GM13977 (cell line): Measurements from ENCODE around the gene SAMD5.

Experiments used
- DNase-seq: peaks from one replicate; pipeline ENCODE4 v3.0.0; 2012; ENCODE audit warnings: low spot score
- CTCF ChIP-seq: IDR thresholded peaks from 2 replicates; pipeline ENCODE4 v1.5.1; 2012; ENCODE audit warnings: mild to moderate bottlenecking, control low read depth; ENCODE audit not compliant: insufficient read depth; ENCODE audit errors: extremely low read depth, missing control alignments
- in situ Hi-C: fragments of 300-500 bp; cut with MboI; formaldehyde crosslinking; loops from one replicate; pipeline ENCODE4 v1.12.0; 2022; ENCODE audit warnings: low sequenced_read_pairs, low pct_unique_long_range_greater_than_20kb, mixed read lengths, inconsistent platforms; ENCODE audit not compliant: unreplicated experiment

SAMD5 gene

GRCh38 chr6:147522597-147522996 lies 14.1 kb downstream of the SAMD5 start:
- no peak for DNase-seq
- no peak for TF ChIP-seq CTCF
- in situ Hi-C loops, result no loop called here

GRCh38 chr6:147525519-147526209 lies 17.2 kb downstream of the SAMD5 start:
- in situ Hi-C loops, result no loop called here
- DNase-seq, result no peak
- TF ChIP-seq CTCF, result no peak

GRCh38 chr6:147527197-147527596 lies 18.7 kb downstream of the SAMD5 start:
- TF ChIP-seq CTCF, result no peak
- DNase-seq, result no peak
- in situ Hi-C loops, result no loop called here

- no peak for DNase-seq
- in situ Hi-C loops, result no loop called here
- TF ChIP-seq CTCF, result no peak
These were observed 20.1 kb downstream of the SAMD5 start for GRCh38 chr6:147528511-147529145.

GRCh38 chr6:147530132-147531060 lies 21.9 kb downstream of the SAMD5 start:
- no peak for TF ChIP-seq CTCF

GRCh38 chr6:147531321-147531720 lies 22.8 kb downstream of the SAMD5 start:
- DNase-seq, result no peak
- in situ Hi-C loops, result no loop called here
- no peak for TF ChIP-seq CTCF

More at GRCh38 chr6:147530132-147531060, 21.9 kb downstream of the SAMD5 start:
- in situ Hi-C loops, result no loop called here
- no peak for DNase-seq
